NCI-H187 (cell line): ENCODE measurements around the gene SMG9.

Experiments
- DNase-seq, 2 experiments: peaks; one replicate each; lab custom pipeline; 2025; lab: John Stamatoyannopoulos, UW

SMG9 gene

GRCh38 chr19:43752287-43752875 is 2.4 kb downstream of the SMG9 start:
- DNase-seq, result no peak

DNA sequence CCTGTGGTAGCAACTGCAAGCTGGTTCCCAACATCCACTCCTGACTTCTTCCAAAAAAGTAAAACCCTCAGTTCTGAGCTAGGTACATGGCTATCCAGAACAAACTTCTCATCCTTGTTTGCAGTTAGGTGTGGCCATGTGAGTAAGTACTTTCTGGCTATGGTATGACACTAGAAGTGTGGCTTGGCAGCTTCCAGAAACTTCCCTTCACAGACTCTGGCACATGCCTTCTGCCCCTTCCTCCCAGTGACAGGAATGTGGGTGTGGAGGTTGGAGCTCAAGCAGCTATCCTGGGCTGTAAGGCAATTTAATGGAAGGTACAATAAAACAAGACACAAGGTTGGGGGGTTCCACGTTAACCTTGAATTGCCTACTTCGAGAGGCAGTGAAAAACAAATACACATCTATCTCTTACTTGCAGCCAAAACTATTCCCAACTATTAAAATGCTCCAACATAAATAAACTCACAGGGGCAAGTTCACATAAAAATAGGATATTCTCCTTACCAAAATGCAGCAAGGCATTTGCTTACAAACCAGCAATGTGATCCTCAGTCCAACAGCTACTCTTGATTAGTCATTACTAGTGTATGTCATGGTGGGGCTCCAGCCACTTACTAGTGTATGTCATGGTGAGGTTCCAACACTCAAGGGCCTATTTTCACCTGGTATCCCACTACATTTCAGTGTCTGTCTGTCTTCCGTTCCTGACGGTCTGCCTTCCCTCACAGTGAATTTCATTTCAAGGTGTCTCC is 3.1 kb downstream of the SMG9 start:
- DNase-seq, result no peak

DNA sequence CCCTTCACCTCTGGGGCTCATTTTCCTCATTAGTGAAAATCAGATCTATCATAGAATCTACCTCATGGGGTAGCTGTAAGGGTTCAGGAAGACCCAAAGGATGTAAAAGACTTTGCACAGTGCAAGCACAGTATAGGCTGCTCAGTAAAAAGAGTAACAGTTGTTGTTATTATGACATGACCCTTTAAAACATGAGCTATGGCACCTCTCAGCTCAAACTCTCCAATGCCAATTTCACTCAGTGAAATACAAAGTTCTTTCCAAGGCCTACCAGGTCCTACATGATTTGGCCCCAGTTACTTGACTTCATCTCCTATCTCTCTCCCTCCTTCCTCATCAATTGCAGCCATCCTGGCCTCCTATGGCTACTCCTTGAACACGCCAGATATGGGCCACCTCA is 4.9 kb downstream of the SMG9 start:
- no peak for DNase-seq

- DNase-seq, result no peak
These were observed 5.6 kb downstream of the SMG9 start for GRCh38 chr19:43749152-43749551.

DNA sequence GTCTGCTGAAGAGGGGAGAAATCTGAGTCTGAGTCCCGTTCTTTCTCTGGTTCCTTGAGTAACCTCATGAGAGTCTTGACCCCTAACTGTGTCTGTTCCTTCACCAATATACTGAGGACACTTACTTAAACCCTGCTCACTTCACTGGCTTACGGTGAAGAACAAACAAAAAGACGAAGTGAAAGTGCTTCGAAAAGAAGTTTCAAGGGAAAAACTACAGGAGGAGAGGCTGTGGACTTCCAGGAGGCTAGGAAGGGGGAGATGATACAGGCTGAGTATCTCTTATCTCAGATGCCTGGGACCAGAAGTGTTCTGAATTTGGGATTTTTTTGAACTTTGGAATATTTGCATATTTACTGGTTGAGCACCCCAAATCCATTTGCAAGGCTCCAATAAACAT is 6.1 kb downstream of the SMG9 start:
- no peak for DNase-seq

GRCh38 chr19:43748205-43748594 is 6.6 kb downstream of the SMG9 start:
- DNase-seq, result no peak

GRCh38 chr19:43747557-43748204 is 7.1 kb downstream of the SMG9 start:
- DNase-seq, result no peak

DNA sequence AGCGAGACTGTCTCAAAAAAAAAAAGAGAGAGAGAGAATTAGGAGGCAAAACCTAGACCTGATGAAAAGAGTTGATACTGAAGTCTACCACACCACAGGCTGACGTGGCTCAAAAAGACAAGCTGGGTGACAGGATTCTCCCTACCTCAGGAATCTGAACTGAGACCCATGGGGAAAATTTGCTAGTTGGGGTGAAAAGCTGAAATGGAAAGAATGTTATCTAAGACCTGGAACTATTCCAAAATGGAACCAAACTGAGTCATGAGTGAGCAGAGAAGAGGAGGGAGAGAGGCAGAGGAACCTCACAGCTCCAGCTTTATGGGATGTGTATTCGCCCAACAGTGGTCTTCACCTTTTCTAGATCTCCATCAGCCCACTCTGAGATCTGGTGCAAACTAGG is 11.7 kb downstream of the SMG9 start:
- no peak for DNase-seq

GRCh38 chr19:43741075-43741825 is 13.5 kb downstream of the SMG9 start:
- DNase-seq, result no peak

GRCh38 chr19:43739439-43740235 is 15.1 kb downstream of the SMG9 start:
- no peak for DNase-seq

- DNase-seq, result no peak
These were observed 16.0 kb downstream of the SMG9 start for GRCh38 chr19:43738780-43739211.

DNA sequence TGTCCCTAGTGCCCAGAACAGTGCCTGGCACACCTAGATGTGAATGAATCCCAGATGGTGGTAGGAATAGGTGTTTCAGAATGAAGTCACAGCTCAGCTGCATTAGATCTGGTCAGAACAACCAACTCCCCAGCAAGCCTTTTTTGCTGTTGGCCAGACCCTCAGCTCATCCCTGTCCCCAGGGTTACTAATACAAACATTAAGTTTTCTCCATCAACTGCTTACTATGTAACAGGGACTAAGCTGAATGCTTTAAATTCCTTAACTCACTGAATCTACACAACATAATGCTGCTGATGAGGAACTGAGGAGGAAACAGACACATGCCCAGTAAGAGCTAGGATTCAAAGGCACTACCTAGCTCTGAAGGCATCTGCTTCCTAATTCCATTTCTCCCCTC is 18.8 kb downstream of the SMG9 start:
- no peak for DNase-seq

DNA sequence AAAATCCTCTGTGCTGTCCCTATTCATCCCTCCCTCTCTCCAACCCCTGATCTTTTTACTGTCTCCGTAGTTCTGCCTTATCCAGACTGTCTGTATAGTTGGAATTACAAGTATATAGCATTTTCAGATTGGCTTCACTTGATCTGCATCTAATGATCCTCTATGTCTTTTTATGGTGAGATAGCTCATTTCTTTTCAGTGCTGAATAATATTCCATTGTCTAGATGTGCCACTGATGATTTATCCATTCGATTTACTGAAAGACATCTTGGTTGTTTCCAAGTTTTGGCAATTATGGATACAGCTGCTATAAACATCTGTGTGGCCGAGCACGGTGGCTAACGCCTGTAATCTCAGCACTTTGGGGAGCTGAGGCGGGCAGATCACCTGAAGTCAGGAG is 19.7 kb downstream of the SMG9 start:
- no peak for DNase-seq

DNA sequence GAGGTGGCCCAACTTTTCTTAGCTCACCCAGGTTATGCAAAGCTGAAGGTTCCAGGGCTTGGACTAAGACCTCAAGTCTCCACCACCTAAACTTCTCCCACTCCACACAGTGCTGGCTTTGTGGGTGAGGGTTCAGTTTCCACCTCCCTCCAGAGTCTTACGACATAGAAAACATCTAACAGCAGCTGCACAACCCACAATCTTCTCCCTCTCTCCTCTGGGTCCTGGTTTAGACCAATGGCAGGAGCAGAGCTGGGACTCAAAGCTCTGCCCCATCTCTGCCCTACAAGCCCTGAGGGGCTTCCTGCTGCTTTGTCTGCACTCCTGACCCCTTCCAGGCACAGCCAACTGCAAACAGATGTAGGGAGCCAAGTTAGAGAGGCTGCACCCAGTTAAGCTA is 22.9 kb downstream of the SMG9 start:
- DNase-seq, result no peak

DNA sequence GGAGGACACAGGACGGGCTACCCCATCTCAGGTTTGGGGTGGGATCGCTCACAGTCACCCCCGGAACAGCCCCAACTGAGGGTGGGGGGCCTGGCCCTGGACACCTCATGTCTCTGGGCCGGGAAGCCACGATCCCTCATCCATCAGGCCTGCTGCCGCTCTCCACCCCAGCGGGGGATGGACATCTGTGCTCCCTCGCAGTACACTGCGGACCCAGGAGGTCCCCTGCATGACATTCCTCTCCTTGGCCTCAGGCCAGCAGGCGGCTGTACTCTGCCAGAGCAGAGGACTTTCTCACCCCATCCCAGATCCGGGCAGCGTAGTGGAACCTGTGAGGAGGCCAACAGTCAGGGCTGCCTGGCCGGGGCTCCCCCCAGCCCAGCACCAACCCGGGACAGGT is 23.4 kb downstream of the SMG9 start:
- DNase-seq, result no peak

DNA sequence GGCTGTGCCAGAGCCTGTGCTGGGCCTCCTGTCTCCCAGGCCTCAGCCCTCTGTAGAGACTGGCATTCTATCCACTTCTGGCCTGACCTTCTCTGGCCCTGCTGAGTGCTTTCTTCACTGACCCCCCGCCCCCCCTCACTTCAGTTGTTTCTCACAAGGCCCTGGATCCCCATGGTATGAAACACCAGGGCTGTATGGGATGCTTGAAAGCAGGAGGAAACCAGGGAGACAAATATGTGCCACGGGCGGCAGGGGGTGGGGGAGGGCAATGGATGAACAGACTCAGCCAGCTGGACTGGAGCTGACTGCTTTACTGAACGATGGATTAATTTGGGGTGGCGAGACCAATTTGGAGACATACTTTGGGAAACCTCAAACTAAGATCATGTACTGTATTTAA is 24.8 kb downstream of the SMG9 start:
- no peak for DNase-seq

- no peak for DNase-seq
These were observed 27.2 kb downstream of the SMG9 start for GRCh38 chr19:43727593-43727853.

DNA sequence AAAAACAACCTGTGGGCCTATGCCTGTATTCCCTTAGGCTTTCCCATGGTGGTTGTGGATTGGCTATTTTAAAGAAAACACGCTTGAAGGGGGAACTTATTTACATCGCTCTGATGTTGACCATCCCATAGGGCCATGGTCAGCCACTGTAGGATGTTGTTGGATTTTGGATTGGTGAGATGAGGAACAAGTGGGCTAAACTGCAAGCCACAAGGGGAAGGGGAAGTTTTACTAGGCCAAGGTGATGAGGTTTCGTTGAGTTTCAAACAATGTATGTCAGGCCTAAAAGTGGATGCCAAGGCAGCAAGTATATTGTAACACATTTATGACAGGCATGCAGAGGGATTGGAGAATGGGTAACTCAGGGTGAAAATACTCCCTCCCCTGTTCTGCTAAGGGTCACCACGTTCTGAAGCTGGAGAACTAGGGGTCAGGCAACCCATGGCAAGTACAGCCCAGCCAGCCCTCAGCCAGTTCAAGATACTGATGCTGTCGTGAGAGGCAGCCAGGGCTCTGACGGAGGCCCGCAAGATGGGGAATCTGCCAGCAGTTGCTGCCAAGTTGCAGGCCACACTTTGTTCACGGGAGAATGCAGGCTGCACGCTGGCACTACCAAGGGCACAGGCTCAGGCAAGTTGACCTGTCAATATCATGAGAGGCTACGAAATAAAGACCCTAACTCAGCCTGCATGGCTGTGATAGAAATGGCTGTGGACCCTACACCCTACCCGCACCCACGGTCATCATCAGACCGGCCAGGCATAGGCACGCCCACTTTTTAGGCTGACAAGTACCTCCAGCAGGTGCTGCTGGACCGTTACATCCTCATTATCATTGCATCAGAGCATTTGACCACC is 27.8 kb downstream of the SMG9 start:
- no peak for DNase-seq

- no peak for DNase-seq
These were observed 29.3 kb downstream of the SMG9 start for GRCh38 chr19:43725468-43725867.

GRCh38 chr19:43724896-43725295 is 29.9 kb downstream of the SMG9 start:
- DNase-seq, result no peak

GRCh38 chr19:43723588-43723987 is 31.2 kb downstream of the SMG9 start:
- no peak for DNase-seq
